EL (cell line): ENCODE data around the gene GNLY.
"Not testable (repeated sequence)": the region's sequence is repeated elsewhere in the genome, so short reads cannot be mapped to it uniquely, and the experiment has no call there.

Source experiments
- DNase-seq: peaks from one replicate; pipeline ENCODE4 v3.0.0-alpha.2; 2016

Gene GNLY

GRCh38 chr2:85665264-85665937 is 28.8 kb upstream of the GNLY start:
- no peak for DNase-seq

GRCh38 chr2:85666016-85666415 is 28.1 kb upstream of the GNLY start:
- DNase-seq: no peak

GRCh38 chr2:85666435-85667316 is 27.5 kb upstream of the GNLY start:
- DNase-seq: no peak

GRCh38 chr2:85667561-85668008 is 26.6 kb upstream of the GNLY start:
- DNase-seq: no peak

- DNase-seq: no peak
Observed at GRCh38 chr2:85668009-85668856, 25.9 kb upstream of the GNLY start, which contains the start of gene SFTPB. Gene SFTPB (minus strand): TSS chr2:85668199. CDS start chr2:85668183, 16 bp downstream.

- DNase-seq: no peak
Observed at GRCh38 chr2:85668857-85669142, 25.4 kb upstream of the GNLY start.

GRCh38 chr2:85669549-85669948 is 24.6 kb upstream of the GNLY start:
- no peak for DNase-seq

- not testable (repeated sequence) for DNase-seq
Observed at GRCh38 chr2:85670416-85670815, 23.7 kb upstream of the GNLY start.

GRCh38 chr2:85672456-85672855 is 21.7 kb upstream of the GNLY start:
- DNase-seq: no peak

- DNase-seq: no peak
Observed at GRCh38 chr2:85673716-85674375, 20.3 kb upstream of the GNLY start.

- no peak for DNase-seq
Observed at GRCh38 chr2:85674417-85674816, 19.7 kb upstream of the GNLY start.

- no peak for DNase-seq
Observed at GRCh38 chr2:85675427-85675826, 18.7 kb upstream of the GNLY start.

GRCh38 chr2:85675866-85676548 is 18.2 kb upstream of the GNLY start:
- DNase-seq: no peak

- no peak for DNase-seq
Observed at GRCh38 chr2:85678377-85678776, 15.8 kb upstream of the GNLY start.

- peak; percentile 77 for DNase-seq
Observed at GRCh38 chr2:85678794-85679672, 15.1 kb upstream of the GNLY start.

GRCh38 chr2:85680707-85681371 is 13.3 kb upstream of the GNLY start:
- DNase-seq: no peak

GRCh38 chr2:85681372-85681763 is 12.8 kb upstream of the GNLY start:
- DNase-seq: no peak

GRCh38 chr2:85681776-85682175 is 12.4 kb upstream of the GNLY start:
- DNase-seq: no peak

GRCh38 chr2:85682378-85682777 is 11.8 kb upstream of the GNLY start:
- DNase-seq: no peak

GRCh38 chr2:85684380-85684779 is 9.8 kb upstream of the GNLY start:
- no peak for DNase-seq

GRCh38 chr2:85684806-85685205 is 9.4 kb upstream of the GNLY start:
- no peak for DNase-seq
